ENCODE data around the gene TNFSF10.

The TNFSF10 gene

DNA sequence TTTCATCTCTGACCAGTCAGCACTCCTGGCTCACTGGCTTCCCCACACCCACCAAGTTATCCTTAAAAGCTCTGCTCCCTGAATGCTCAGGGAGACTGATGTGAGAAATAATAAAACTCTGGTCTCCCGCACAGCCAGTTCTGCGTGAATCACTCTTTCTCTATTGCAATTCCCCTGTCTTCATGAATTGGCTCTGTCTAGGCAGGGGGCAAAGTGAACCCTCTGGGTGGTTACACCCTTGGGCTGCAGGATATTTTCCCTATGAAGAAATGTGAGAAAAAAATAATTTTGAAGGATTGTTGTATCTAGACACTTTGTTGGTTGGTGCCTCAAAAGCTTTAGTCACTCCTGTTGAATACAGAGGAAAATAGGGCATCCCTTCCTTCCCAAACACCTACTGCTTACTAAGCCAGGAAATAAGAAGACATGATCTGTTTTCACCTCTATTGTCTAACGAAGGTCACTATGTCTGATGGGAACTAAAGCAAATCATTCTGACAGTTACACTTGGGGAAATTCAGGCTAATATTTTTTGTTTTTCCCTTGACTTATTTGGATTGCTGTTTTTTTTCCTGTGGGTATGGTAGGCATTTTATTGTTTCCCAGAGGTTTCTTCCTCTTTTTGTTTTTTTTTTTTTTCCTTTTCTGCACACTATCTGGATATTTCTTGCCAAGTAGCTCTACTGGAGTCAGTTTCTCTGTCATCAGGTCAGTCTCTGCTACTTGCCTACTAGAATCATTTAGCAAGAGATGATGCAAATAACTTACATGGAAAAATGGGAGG, 15.3 kb upstream of the TNFSF10 start:
- H3K36me3 ChIP-seq (ENCODE audit: low read length) = no peaks in the 10 kb centered on the region
- no peak overlapping the region for H3K4me3 ChIP-seq (ENCODE audit: insufficient read depth, low read length, poor library complexity, severe bottlenecking)
- no peak for TF ChIP-seq EZH2phosphoT487 (conservative IDR thresholded peaks at IDR 0.05; ENCODE audit: low read length)
- TF ChIP-seq, protein P1, sequence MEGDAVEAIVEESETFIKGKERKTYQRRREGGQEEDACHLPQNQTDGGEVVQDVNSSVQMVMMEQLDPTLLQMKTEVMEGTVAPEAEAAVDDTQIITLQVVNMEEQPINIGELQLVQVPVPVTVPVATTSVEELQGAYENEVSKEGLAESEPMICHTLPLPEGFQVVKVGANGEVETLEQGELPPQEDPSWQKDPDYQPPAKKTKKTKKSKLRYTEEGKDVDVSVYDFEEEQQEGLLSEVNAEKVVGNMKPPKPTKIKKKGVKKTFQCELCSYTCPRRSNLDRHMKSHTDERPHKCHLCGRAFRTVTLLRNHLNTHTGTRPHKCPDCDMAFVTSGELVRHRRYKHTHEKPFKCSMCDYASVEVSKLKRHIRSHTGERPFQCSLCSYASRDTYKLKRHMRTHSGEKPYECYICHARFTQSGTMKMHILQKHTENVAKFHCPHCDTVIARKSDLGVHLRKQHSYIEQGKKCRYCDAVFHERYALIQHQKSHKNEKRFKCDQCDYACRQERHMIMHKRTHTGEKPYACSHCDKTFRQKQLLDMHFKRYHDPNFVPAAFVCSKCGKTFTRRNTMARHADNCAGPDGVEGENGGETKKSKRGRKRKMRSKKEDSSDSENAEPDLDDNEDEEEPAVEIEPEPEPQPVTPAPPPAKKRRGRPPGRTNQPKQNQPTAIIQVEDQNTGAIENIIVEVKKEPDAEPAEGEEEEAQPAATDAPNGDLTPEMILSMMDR (IDR thresholded peaks at IDR 0.05; ENCODE audit: insufficient read depth, low read length, poor library complexity, severe bottlenecking) = no peak
- H3K27ac ChIP-seq (ENCODE audit: low read depth, low read length) = no peak overlapping the region
- no peaks in the 10 kb centered on the region for H3K79me2 ChIP-seq (ENCODE audit: insufficient read depth, low read length)
- no peaks in the 10 kb centered on the region for H3K9me2 ChIP-seq (replicated peaks; ENCODE audit: insufficient read depth, low read length)
- no peak overlapping the region for H3K9ac ChIP-seq (ENCODE audit: low read length)
- no peaks in the 10 kb centered on the region for H3K27me3 ChIP-seq (ENCODE audit: low read length)
- no peaks in the 10 kb centered on the region for H3F3A ChIP-seq (ENCODE audit: insufficient read depth)
- H4K20me1 ChIP-seq (ENCODE audit: low read depth, low read length) = no peaks in the 10 kb centered on the region
- no peak overlapping the region for H3K4me2 ChIP-seq (ENCODE audit: low read depth, low read length, poor library complexity, severe bottlenecking)
- no peaks in the 10 kb centered on the region for H3K9me3 ChIP-seq (ENCODE audit: insufficient read depth, low read length)
- no peak overlapping the region for H2AFZ ChIP-seq (ENCODE audit: low read depth, low read length, severe bottlenecking)

DNA sequence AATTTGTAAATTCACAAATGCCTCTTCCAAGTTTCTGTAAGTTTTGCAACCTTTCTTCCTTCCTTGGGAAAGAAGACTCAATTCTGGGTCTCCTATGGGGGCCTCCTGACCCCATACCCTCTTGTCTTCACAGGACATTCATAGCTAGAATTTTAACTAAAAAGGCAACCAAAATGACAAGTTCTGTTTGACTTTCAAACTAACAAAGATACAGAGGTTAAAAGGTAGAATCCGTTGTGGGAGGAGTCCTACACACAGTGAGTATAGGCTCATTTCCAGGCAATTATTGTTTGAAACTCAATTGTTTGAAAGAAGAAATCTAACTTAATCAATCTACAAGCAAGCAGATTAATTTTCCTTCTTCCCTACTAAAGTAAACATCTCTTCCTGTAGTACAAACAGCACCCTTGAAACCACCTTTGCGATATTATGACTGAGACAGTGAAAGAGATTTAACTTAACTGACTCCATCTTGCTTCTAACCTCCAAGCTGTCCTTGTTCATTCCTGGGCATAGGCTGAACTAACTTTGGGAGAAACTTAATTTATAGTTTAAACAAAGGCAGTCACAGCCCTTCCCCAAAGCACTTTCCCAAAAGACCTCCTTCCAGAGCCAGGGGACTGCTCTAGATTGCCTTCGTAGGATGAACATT, 14.4 kb upstream of the TNFSF10 start:
- no peaks in the 10 kb centered on the region for H3K9me3 ChIP-seq (ENCODE audit: insufficient read depth, low read length)
- no peaks in the 10 kb centered on the region for H3K27me3 ChIP-seq (ENCODE audit: low read length)
- H3K27ac ChIP-seq (ENCODE audit: low read depth, low read length) = no peak overlapping the region
- no peak overlapping the region for H3K9ac ChIP-seq (ENCODE audit: low read length)
- no peaks in the 10 kb centered on the region for H3K79me2 ChIP-seq (ENCODE audit: insufficient read depth, low read length)
- H4K20me1 ChIP-seq (ENCODE audit: low read depth, low read length) = no peaks in the 10 kb centered on the region
- TF ChIP-seq, protein P1 (IDR thresholded peaks at IDR 0.05; ENCODE audit: insufficient read depth, low read length, poor library complexity, severe bottlenecking) = no peak
- no peak for TF ChIP-seq EZH2phosphoT487 (conservative IDR thresholded peaks at IDR 0.05; ENCODE audit: low read length)
- no peak overlapping the region for H3K4me2 ChIP-seq (ENCODE audit: low read depth, low read length, poor library complexity, severe bottlenecking)
- H2AFZ ChIP-seq (ENCODE audit: low read depth, low read length, severe bottlenecking) = no peak overlapping the region
- H3K36me3 ChIP-seq (ENCODE audit: low read length) = no peaks in the 10 kb centered on the region
- H3K4me3 ChIP-seq (ENCODE audit: insufficient read depth, low read length, poor library complexity, severe bottlenecking) = no peak overlapping the region
- H3K9me2 ChIP-seq (replicated peaks; ENCODE audit: insufficient read depth, low read length) = no peaks in the 10 kb centered on the region
- no peaks in the 10 kb centered on the region for H3F3A ChIP-seq (ENCODE audit: insufficient read depth)

DNA sequence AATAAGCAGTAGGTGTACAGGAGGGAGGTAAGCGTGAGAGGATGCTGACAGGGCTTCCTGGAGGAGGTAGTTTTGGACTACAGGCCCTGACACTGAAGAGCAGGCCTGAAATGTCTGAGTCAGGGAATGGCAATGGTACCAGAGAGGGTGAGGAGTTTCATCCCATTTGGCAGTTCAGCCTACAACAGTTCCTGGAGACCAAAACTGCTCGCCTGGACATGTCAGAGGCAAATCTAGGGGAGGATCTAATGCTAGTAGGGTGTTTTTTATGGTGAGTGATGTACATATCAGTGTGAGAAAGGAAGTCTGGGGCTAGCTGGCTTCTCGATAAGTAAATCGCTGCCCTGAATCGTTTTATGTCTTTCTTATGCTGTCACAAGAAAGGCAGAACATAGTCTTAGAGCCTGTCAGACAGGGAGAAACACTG, 13.8 kb upstream of the TNFSF10 start:
- no peaks in the 10 kb centered on the region for H4K20me1 ChIP-seq (ENCODE audit: low read depth, low read length)
- no peak overlapping the region for H2AFZ ChIP-seq (ENCODE audit: low read depth, low read length, severe bottlenecking)
- no peak overlapping the region for H3K4me2 ChIP-seq (ENCODE audit: low read depth, low read length, poor library complexity, severe bottlenecking)
- H3F3A ChIP-seq (ENCODE audit: insufficient read depth) = no peaks in the 10 kb centered on the region
- H3K27me3 ChIP-seq (ENCODE audit: low read length) = no peaks in the 10 kb centered on the region
- no peaks in the 10 kb centered on the region for H3K36me3 ChIP-seq (ENCODE audit: low read length)
- no peak for TF ChIP-seq EZH2phosphoT487 (conservative IDR thresholded peaks at IDR 0.05; ENCODE audit: low read length)
- TF ChIP-seq, protein P1 (IDR thresholded peaks at IDR 0.05; ENCODE audit: insufficient read depth, low read length, poor library complexity, severe bottlenecking) = no peak
- H3K9me2 ChIP-seq (replicated peaks; ENCODE audit: insufficient read depth, low read length) = no peaks in the 10 kb centered on the region
- no peak overlapping the region for H3K4me3 ChIP-seq (ENCODE audit: insufficient read depth, low read length, poor library complexity, severe bottlenecking)
- no peak overlapping the region for H3K9ac ChIP-seq (ENCODE audit: low read length)
- H3K79me2 ChIP-seq (ENCODE audit: insufficient read depth, low read length) = no peaks in the 10 kb centered on the region
- H3K27ac ChIP-seq (ENCODE audit: low read depth, low read length) = no peak overlapping the region
- H3K9me3 ChIP-seq (ENCODE audit: insufficient read depth, low read length) = no peaks in the 10 kb centered on the region

Data from SU-DHL-6 (cell line).